Sigmoid colon (tissue), 7 donors: ENCODE data around the gene SDC1. TPM values are rescaled to one million over a fixed set of nuclear protein-coding genes. Genes with fewer than 3 reads are reported as not detected.

ENCODE experiments used
- DNase-seq: peaks from one replicate; pipeline ENCODE4 v3.0.0-alpha.2; 2019
- H3K27ac ChIP-seq, 4 donors: fragments of 200-600 bp; sonication (generic); one replicate each; pipeline ENCODE4 v1.5.1; 2016 to 2019; ENCODE audit warnings: mild to moderate bottlenecking in 1 of 4
- H3K27me3 ChIP-seq, 3 donors: fragments of 200-600 bp; sonication (generic); one replicate each; pipeline ENCODE4 v1.5.1; 2019; ENCODE audit warnings: mild to moderate bottlenecking in 1 of 3
- H3K36me3 ChIP-seq, 4 donors: fragments of 200-600 bp; sonication (generic); one replicate each; pipeline ENCODE4 v1.5.1; 2016 to 2019
- H3K4me1 ChIP-seq, 4 donors: fragments of 200-600 bp; sonication (generic); one replicate each; pipeline ENCODE4 v1.5.1; 2017 to 2019
- H3K4me3 ChIP-seq, 4 donors: fragments of 200-600 bp; sonication (generic); one replicate each; pipeline ENCODE4 v1.5.1; 2017 to 2019; ENCODE audit warnings: mild to moderate bottlenecking in 2 of 4, moderate library complexity in 1 of 4
- H3K9me3 ChIP-seq, 4 donors: fragments of 200-600 bp in 3 of 4; sonication (generic) in 3 of 4; one replicate each; pipeline versions ENCODE4 v1.5.1 to v1.6.1; 2013 to 2019
- EP300 ChIP-seq, 4 donors: sonication (generic); formaldehyde crosslinking; IDR thresholded peaks; one replicate each; pipeline ENCODE4 v1.6.1; 2017; ENCODE audit warnings: antibody characterized with exemption in 4 of 4
- POLR2A ChIP-seq, 2 donors: fragments of 450-650 bp; IDR thresholded peaks; one replicate each; pipeline ENCODE4 v1.6.1; 2016; ENCODE audit warnings: antibody characterized with exemption in 2 of 2, mild to moderate bottlenecking in 2 of 2, moderate library complexity in 2 of 2
- POLR2AphosphoS5 ChIP-seq, 4 donors: sonication (generic); formaldehyde crosslinking; IDR thresholded peaks; one replicate each; pipeline ENCODE4 v1.6.1; 2017; ENCODE audit warnings: antibody characterized with exemption in 4 of 4
- WGBS, 2 donors: extraction: QIAGEN DNeasy Blood & Tissue Kit; methylation state at CpG; one replicate each; pipeline ENCODE4 v1.1.7; 2013; 5-methylcytosine and 5-hydroxymethylcytosine counted together
- intact Hi-C: fragments of 100-400 bp; cut with DNase I; formaldehyde crosslinking; loops from one replicate; pipeline ENCODE4 v1.15.1; 2023
- polyA plus RNA-seq, 3 donors: library from polyadenylated mRNA; stranded (reverse); fragments of 200-250 nt; gene quantifications; one replicate each; pipeline ENCODE4 v1.2.3, GENCODE V29; 2013
- total RNA-seq, 4 donors: library from RNA; depleted of rRNA; stranded (reverse); fragments of >200 nt; gene quantifications; one replicate each; pipeline ENCODE4 v1.1.0, GENCODE V29; 2016
- TF ChIP-seq, protein P1 (sequence below), 4 experiments: fragments of 450-650 bp in 3 of 4; fragments of 200-600 bp in 1 of 4; IDR thresholded peaks; one replicate each; pipeline ENCODE4 v1.5.1; 2016 to 2019; ENCODE audit warnings: antibody characterized with exemption in 4 of 4, mild to moderate bottlenecking in 3 of 4, moderate library complexity in 2 of 4
- donor health status: healthy with polysubstance abuse.
- donor health status: Bipolar disorder and iron deficiency.
- donor health status: healthy.

SDC1 gene
- total and polyA plus RNA-seq, 7 donors: 0.33 to 104 (median 8.0) TPM; not detected in 1

DNA sequence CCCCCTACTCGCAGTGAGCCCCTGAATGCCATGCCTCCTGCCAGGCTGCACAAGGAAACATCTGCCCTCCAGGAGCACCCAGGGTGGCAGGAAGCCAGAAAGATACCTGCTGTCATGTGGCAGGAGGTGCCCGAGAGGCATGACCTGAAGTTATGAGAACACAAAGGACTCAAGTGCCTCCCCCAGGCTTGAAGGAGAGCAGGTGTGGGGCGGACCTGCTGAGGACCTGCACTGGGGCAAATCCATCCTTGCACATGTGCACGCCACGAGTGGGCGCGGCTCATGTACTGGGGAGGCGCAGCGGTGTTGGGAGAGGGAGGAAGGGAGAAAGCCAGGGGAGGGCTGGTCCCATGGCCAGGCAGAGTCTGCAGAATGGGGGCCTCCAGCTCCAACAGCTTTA is 26.9 kb downstream of the SDC1 start:
- intact Hi-C loops: no loop called here
- TF ChIP-seq EP300 (IDR thresholded peaks at IDR 0.05): no peak
- TF ChIP-seq POLR2AphosphoS5 (IDR thresholded peaks at IDR 0.05): no peak
- TF ChIP-seq, protein P1, sequence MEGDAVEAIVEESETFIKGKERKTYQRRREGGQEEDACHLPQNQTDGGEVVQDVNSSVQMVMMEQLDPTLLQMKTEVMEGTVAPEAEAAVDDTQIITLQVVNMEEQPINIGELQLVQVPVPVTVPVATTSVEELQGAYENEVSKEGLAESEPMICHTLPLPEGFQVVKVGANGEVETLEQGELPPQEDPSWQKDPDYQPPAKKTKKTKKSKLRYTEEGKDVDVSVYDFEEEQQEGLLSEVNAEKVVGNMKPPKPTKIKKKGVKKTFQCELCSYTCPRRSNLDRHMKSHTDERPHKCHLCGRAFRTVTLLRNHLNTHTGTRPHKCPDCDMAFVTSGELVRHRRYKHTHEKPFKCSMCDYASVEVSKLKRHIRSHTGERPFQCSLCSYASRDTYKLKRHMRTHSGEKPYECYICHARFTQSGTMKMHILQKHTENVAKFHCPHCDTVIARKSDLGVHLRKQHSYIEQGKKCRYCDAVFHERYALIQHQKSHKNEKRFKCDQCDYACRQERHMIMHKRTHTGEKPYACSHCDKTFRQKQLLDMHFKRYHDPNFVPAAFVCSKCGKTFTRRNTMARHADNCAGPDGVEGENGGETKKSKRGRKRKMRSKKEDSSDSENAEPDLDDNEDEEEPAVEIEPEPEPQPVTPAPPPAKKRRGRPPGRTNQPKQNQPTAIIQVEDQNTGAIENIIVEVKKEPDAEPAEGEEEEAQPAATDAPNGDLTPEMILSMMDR (IDR thresholded peaks at IDR 0.05): no peak
- TF ChIP-seq POLR2A (IDR thresholded peaks at IDR 0.05): no peak
- WGBS, 2 donors: 14 to 77% methylated on average over 9 of the region's 9 CpGs
- H3K36me3 ChIP-seq: no peaks in the 10 kb centered on the region
- no peaks in the 10 kb centered on the region for H3K27me3 ChIP-seq
- no peak overlapping the region for H3K27ac ChIP-seq
- no peaks in the 10 kb centered on the region for H3K4me1 ChIP-seq
- H3K9me3 ChIP-seq: peaks cover 0 to under 1% (median 0%) of the 10 kb centered on the region in 4 donors
- no peak for DNase-seq
- no peak overlapping the region for H3K4me3 ChIP-seq

DNA sequence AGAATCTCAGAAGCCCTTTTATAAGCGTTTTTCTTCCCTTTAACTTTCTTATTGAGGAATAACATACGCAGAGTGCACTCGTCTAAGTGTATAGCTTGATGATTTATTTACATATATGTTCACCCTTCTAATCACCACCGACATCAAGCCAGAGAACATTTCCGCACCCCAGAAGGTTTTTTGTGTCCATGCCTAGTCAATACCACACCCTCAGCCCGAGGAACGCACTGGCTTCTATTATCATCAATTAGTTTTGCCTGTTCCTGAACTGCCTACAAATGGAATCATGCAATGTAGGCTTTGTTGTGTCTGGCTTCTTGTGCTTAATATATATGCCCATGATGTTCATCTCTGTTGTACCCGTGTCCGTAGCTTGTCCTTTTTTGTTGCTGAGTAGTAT is 27.7 kb downstream of the SDC1 start:
- H3K4me1 ChIP-seq: no peaks in the 10 kb centered on the region
- no peak overlapping the region for H3K27ac ChIP-seq
- DNase-seq: no peak
- 25 to 64% methylated on average over 9 of the region's 9 CpGs for WGBS, 2 donors
- H3K9me3 ChIP-seq: peaks cover 0 to 3% (median 0%) of the 10 kb centered on the region in 4 donors
- H3K36me3 ChIP-seq: no peaks in the 10 kb centered on the region
- intact Hi-C loops: no loop called here
- H3K4me3 ChIP-seq: no peak overlapping the region
- H3K27me3 ChIP-seq: no peaks in the 10 kb centered on the region
- TF ChIP-seq EP300 (IDR thresholded peaks at IDR 0.05): no peak
- TF ChIP-seq POLR2AphosphoS5 (IDR thresholded peaks at IDR 0.05): no peak
- no peak for TF ChIP-seq POLR2A (IDR thresholded peaks at IDR 0.05)
- TF ChIP-seq, protein P1 (IDR thresholded peaks at IDR 0.05): no peak

DNA sequence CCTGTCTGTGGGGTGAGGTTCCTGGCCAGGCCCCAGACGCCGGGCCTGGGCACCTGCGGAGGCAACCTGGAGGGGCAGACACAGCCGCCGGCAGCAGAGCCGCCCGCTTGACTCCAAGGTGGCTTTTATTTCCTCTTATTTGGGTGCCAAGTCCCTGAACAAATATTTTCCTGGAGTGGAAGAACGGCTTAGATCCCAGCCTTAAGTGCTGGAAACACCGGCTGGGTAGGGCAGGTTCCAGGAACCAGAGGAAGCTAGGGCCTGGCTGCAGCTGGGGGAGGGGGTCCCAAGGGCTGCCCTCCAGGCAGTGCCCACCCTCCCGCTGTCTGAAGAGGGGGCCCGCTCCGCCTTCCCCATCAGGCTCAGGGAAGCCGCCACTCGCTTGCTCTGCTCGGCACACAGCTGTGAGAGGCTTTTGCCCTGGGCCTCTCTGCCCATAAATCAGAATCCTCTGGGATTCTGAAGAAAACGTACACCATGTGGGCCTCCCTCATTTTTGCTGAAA is 28.2 kb downstream of the SDC1 start:
- Histone ChIP-seq H3K4me3 (no peak overlapping the region), H3K36me3 (no peaks in the 10 kb centered on the region), H3K27ac (no peak overlapping the region), H3K27me3 (no peaks in the 10 kb centered on the region), H3K9me3 (peaks cover 0 to 3% (median 0%) of the 10 kb centered on the region in 4 donors), H3K4me1 (peaks cover 0 to 1% (median 0%) of the 10 kb centered on the region in 4 donors)
- intact Hi-C loops: no loop called here
- 12 to 59% methylated on average over 16 of the region's 16 CpGs for WGBS, 2 donors
- no peak for DNase-seq
- no peak for TF ChIP-seq POLR2AphosphoS5 (IDR thresholded peaks at IDR 0.05)
- TF ChIP-seq EP300 (IDR thresholded peaks at IDR 0.05): no peak
- no peak for TF ChIP-seq POLR2A (IDR thresholded peaks at IDR 0.05)
- TF ChIP-seq, protein P1 (IDR thresholded peaks at IDR 0.05): no peak

DNA sequence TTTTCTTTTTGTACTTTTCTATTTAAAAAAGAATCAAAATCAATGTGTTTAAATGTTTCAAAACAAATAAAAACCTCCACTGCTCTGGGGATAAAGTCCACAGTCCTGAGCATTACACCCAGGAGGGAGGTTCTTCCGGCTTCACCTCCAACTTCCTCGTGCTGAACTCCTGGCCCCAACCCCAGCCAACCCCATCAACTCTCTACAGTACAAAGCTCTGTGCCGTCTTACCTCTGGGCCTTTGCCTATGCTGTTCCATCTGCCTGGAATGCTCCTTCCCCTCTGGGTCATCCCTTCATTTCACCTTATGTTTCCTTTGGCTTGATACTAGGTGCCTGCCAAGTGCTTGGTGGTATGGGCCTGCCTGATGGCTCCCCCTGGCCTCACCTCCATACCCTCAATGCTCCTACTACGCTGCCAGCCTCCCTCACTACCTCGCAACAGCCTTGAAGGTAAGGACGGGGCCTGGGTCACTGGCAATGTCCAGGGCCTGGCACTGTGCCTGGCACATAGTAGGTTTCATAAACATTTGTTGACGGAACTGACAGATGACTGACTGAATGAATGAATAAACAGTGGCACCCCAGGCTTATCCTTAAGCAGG is 28.8 kb downstream of the SDC1 start:
- DNase-seq: no peak
- Histone ChIP-seq H3K4me3 (no peak overlapping the region), H3K27ac (no peak overlapping the region), H3K9me3 (peaks cover 0 to 3% (median 0%) of the 10 kb centered on the region in 4 donors), H3K36me3 (no peaks in the 10 kb centered on the region), H3K27me3 (no peaks in the 10 kb centered on the region), H3K4me1 (peaks cover 0 to 6% (median 0%) of the 10 kb centered on the region in 4 donors)
- WGBS, 2 donors: 25 to 73% methylated on average over 7 of the region's 7 CpGs
- TF ChIP-seq POLR2A (IDR thresholded peaks at IDR 0.05) (no peak), EP300 (IDR thresholded peaks at IDR 0.05) (no peak), POLR2AphosphoS5 (IDR thresholded peaks at IDR 0.05) (no peak)
- TF ChIP-seq, protein P1 (IDR thresholded peaks at IDR 0.05): no peak
- intact Hi-C loops: no loop called here
